MCF 10A (cell line): ENCODE data around the gene NPHS1. TPM values are rescaled to one million over a fixed set of nuclear protein-coding genes. Genes with fewer than 3 reads are reported as not detected.

Experiments
- BruUV-seq: library from RNA; stranded (reverse); fragments of 400-500 nt; replicated peaks from 2 replicates; lab custom pipeline; 2021; lab: Mats Ljungman, UMichigan
- CTCF ChIA-PET: fragments of 300-600 bp; sonication (Branson Sonifier 250); formaldehyde crosslinking; extraction: SDS; loops from one replicate; lab custom pipeline; 2021; ENCODE audit warnings: antibody characterized with exemption, inconsistent platforms; lab: Yijun Ruan, JAX
- POLR2A ChIA-PET: fragments of 300-600, 350-650 bp; sonication (Branson Sonifier 250); formaldehyde crosslinking; extraction: SDS; loops from one replicate; lab custom pipeline; 2020; ENCODE audit warnings: antibody characterized with exemption, inconsistent platforms; lab: Yijun Ruan, JAX
- DNase-seq: peaks from one replicate; pipeline ENCODE4 v3.0.0-alpha.2; 2018; ENCODE audit not compliant: unreplicated experiment
- H3K27ac Mint-ChIP-seq: one replicate; pipeline ENCODE4 v1.8.0; 2022; ENCODE audit warnings: mild to moderate bottlenecking, low read depth, mixed read lengths; ENCODE audit not compliant: unreplicated experiment
- H3K27me3 Mint-ChIP-seq: one replicate; pipeline ENCODE4 v1.8.0; 2022; ENCODE audit warnings: mixed read lengths; ENCODE audit not compliant: insufficient read depth, unreplicated experiment
- H3K36me3 Mint-ChIP-seq: one replicate; pipeline ENCODE4 v1.8.0; 2022; ENCODE audit warnings: mild to moderate bottlenecking, moderate library complexity, mixed read lengths; ENCODE audit not compliant: insufficient read depth, unreplicated experiment
- H3K4me1 Mint-ChIP-seq: one replicate; pipeline ENCODE4 v1.8.0; 2022; ENCODE audit warnings: mixed read lengths; ENCODE audit not compliant: insufficient read depth, unreplicated experiment
- H3K4me3 Mint-ChIP-seq: one replicate; pipeline ENCODE4 v1.8.0; 2022; ENCODE audit warnings: mild to moderate bottlenecking, moderate library complexity, mixed read lengths; ENCODE audit not compliant: unreplicated experiment
- H3K9me3 Mint-ChIP-seq: one replicate; pipeline ENCODE4 v1.8.0; 2022; ENCODE audit warnings: mixed read lengths; ENCODE audit not compliant: unreplicated experiment
- CTCF ChIP-seq: fragments of 200-600 bp; IDR thresholded peaks from one replicate; pipeline ENCODE4 v1.8.0; 2022; ENCODE audit warnings: antibody characterized with exemption, mild to moderate bottlenecking; ENCODE audit not compliant: unreplicated experiment
- intact Hi-C: fragments of 100-400 bp; cut with micrococcal nuclease; formaldehyde crosslinking; loops from 2 replicates; pipeline ENCODE4 v1.14.1; 2022
- total RNA-seq: library from RNA; stranded (reverse); gene quantifications from 2 replicates; pipeline ENCODE4 v1.2.3, GENCODE V29; 2022

Gene NPHS1
- total RNA-seq, 1 experiment from 2014 or later: not detected

GRCh38 chr19:35787227-35787799 lies 65.0 kb downstream of the NPHS1 start:
- intact Hi-C loops: no loop called here
- CTCF ChIA-PET: no interaction called here
- H3K4me3 Mint-ChIP-seq: no peak overlapping the region

GRCh38 chr19:35786299-35787160 lies 65.8 kb downstream of the NPHS1 start:
- intact Hi-C loops: no loop called here
- no peaks in the 10 kb centered on the region for H3K9me3 Mint-ChIP-seq
- ChIA-PET POLR2A (no interaction called here), CTCF (no interaction called here)
- no peak overlapping the region for H3K27ac Mint-ChIP-seq
- H3K36me3 Mint-ChIP-seq: no peaks in the 10 kb centered on the region
- H3K27me3 Mint-ChIP-seq: no peaks in the 10 kb centered on the region
- no peak overlapping the region for H3K4me3 Mint-ChIP-seq
- no TSS peak for BruUV-seq
- H3K4me1 Mint-ChIP-seq: no peaks in the 10 kb centered on the region
- TF ChIP-seq CTCF: no peak
- no peak for DNase-seq

More at GRCh38 chr19:35787227-35787799, 65.0 kb downstream of the NPHS1 start:
- H3K36me3 Mint-ChIP-seq: no peaks in the 10 kb centered on the region
- no peak for TF ChIP-seq CTCF
- H3K9me3 Mint-ChIP-seq: no peaks in the 10 kb centered on the region
- H3K4me1 Mint-ChIP-seq: no peaks in the 10 kb centered on the region
- POLR2A ChIA-PET: no interaction called here
- no peak for DNase-seq
- H3K27me3 Mint-ChIP-seq: no peaks in the 10 kb centered on the region
- no peak overlapping the region for H3K27ac Mint-ChIP-seq
- no TSS peak for BruUV-seq

- Mint-ChIP-seq H3K4me1 (no peaks in the 10 kb centered on the region), H3K27me3 (no peaks in the 10 kb centered on the region), H3K36me3 (no peaks in the 10 kb centered on the region), H3K4me3 (no peak overlapping the region), H3K9me3 (no peaks in the 10 kb centered on the region), H3K27ac (no peak overlapping the region)
- no peak for DNase-seq
- no TSS peak for BruUV-seq
- no peak for TF ChIP-seq CTCF
- intact Hi-C loops: no loop called here
- ChIA-PET CTCF (no interaction called here), POLR2A (no interaction called here)
Measured at GRCh38 chr19:35785339-35785627, 67.0 kb downstream of the NPHS1 start.

- ChIA-PET POLR2A (no interaction called here), CTCF (no interaction called here)
- Mint-ChIP-seq H3K4me3 (no peak overlapping the region), H3K27ac (no peak overlapping the region), H3K9me3 (no peaks in the 10 kb centered on the region), H3K4me1 (no peaks in the 10 kb centered on the region), H3K36me3 (no peaks in the 10 kb centered on the region), H3K27me3 (no peaks in the 10 kb centered on the region)
- BruUV-seq: no TSS peak
- no peak for TF ChIP-seq CTCF
- intact Hi-C loops: no loop called here
- DNase-seq: no peak
Measured at GRCh38 chr19:35784503-35785338, 67.6 kb downstream of the NPHS1 start.
